K562 (cell line): ENCODE data around the gene DNAJC2. TPM values are rescaled to one million over a fixed set of nuclear protein-coding genes. Genes with fewer than 3 reads are reported as not detected.

ENCODE experiments used
- ATF1 ChIP-seq, 2 experiments: fragments of 450-650 bp in 1 of 2; IDR thresholded peaks; 2 replicates each; pipeline ENCODE4 v1.6.1; 2016; ENCODE audit warnings: missing compliant biosample characterization in 1 of 2, missing genetic modification characterization in 1 of 2
- CBFA2T3 ChIP-seq: fragments of 450-650 bp; IDR thresholded peaks from 2 replicates; pipeline ENCODE4 v1.6.1; 2017
- CREBBP ChIP-seq: IDR thresholded peaks from one replicate; pipeline ENCODE4 v1.6.1; 2012; ENCODE audit warnings: low read depth, mild to moderate bottlenecking, control low read depth, inconsistent platforms, low read length
- CTBP1 ChIP-seq: fragments of 450-650 bp; IDR thresholded peaks from 2 replicates; pipeline ENCODE4 v1.6.1; 2016; ENCODE audit warnings: borderline replicate concordance
- ESRRA ChIP-seq: fragments of 450-650 bp; IDR thresholded peaks from 2 replicates; pipeline ENCODE4 v1.6.1; 2014; ENCODE audit warnings: low read depth, mild to moderate bottlenecking, moderate library complexity, borderline replicate concordance
- ESRRB ChIP-seq: fragments of 250-450 bp; sonication (Bioruptor Pico); IDR thresholded peaks from 2 replicates; pipeline ENCODE4 v1.5.0; 2020; ENCODE audit warnings: mild to moderate bottlenecking, moderate library complexity, borderline replicate concordance
- HNRNPLL ChIP-seq: fragments of 200-400 bp; formaldehyde crosslinking; IDR thresholded peaks from 2 replicates; pipeline ENCODE4 v1.6.1; 2017; ENCODE audit warnings: low read length, low read depth, mild to moderate bottlenecking; ENCODE audit not compliant: poor library complexity, severe bottlenecking
- ILK ChIP-seq: fragments of 450-650 bp; IDR thresholded peaks from 2 replicates; pipeline ENCODE4 v1.6.1; 2016; ENCODE audit warnings: missing genetic modification characterization, low read depth, mild to moderate bottlenecking, missing compliant biosample characterization, moderate library complexity, borderline replicate concordance
- LEF1 ChIP-seq: fragments of 450-650 bp; IDR thresholded peaks from 2 replicates; pipeline ENCODE4 v1.6.1; 2016; ENCODE audit warnings: mild to moderate bottlenecking
- MTA1 ChIP-seq: fragments of 450-650 bp; IDR thresholded peaks from 2 replicates; pipeline ENCODE4 v1.6.1; 2017; ENCODE audit warnings: borderline replicate concordance
- PPARD ChIP-seq: fragments of 250-450 bp; sonication (Bioruptor Pico); IDR thresholded peaks from 2 replicates; pipeline ENCODE4 v1.8.0; 2022; ENCODE audit warnings: inconsistent platforms, mild to moderate bottlenecking, moderate library complexity
- SAFB ChIP-seq: fragments of 200-400 bp; formaldehyde crosslinking; IDR thresholded peaks from 2 replicates; pipeline ENCODE4 v1.6.1; 2017; ENCODE audit warnings: low read depth, low read length, borderline replicate concordance
- SMAD4 ChIP-seq: fragments of 250-450 bp; sonication (Bioruptor Pico); conservative IDR thresholded peaks from 2 replicates; pipeline ENCODE4 v1.8.0; 2021; ENCODE audit warnings: inconsistent platforms, mild to moderate bottlenecking, moderate library complexity
- SRSF9 ChIP-seq: fragments of 200-400 bp; formaldehyde crosslinking; IDR thresholded peaks from 2 replicates; pipeline ENCODE4 v1.6.1; 2017; ENCODE audit warnings: low read depth, low read length, borderline replicate concordance
- TBL1XR1 ChIP-seq, 2 experiments: IDR thresholded peaks; 2 replicates each; pipeline ENCODE4 v1.6.1; 2012; ENCODE audit warnings: improper control_type of control experiment in 2 of 2, low read length in 2 of 2, mild to moderate bottlenecking in 1 of 2
- TOE1 ChIP-seq, 2 experiments: fragments of 450-650 bp in 1 of 2; sonication (generic) in 1 of 2; formaldehyde crosslinking in 1 of 2; IDR thresholded peaks; 2 replicates each; pipeline versions ENCODE4 v1.7.1 to v1.8.0; 2016 to 2022; ENCODE audit warnings: borderline replicate concordance in 2 of 2, mild to moderate bottlenecking in 2 of 2, antibody characterized with exemption in 1 of 2, inconsistent platforms in 1 of 2, low read depth in 1 of 2, missing genetic modification reagents in 1 of 2, moderate library complexity in 1 of 2
- ZNF23 ChIP-seq: fragments of 250-450 bp; sonication (Bioruptor Pico); IDR thresholded peaks from 2 replicates; pipeline ENCODE4 v1.4.0; 2020; ENCODE audit warnings: mild to moderate bottlenecking
- ZNF644 ChIP-seq: fragments of 200-800 bp; sonication (Bioruptor generic); IDR thresholded peaks from 2 replicates; pipeline ENCODE4 v1.6.1; 2016; ENCODE audit warnings: low read depth, missing genetic modification characterization, missing compliant biosample characterization
- ZNF780A ChIP-seq: fragments of 250-450 bp; sonication (Bioruptor Pico); IDR thresholded peaks from 2 replicates; pipeline ENCODE4 v1.5.0; 2021; ENCODE audit warnings: mild to moderate bottlenecking
- polyA plus RNA-seq, 8 experiments: library from polyadenylated mRNA; depleted of rRNA in 4 of 8; stranded (reverse) in 5 of 8; unstranded in 3 of 8; fragments of >200 nt; fragmentation: Nextera tagmentation in 2 of 8; fragmentation: Illumina TruSeq in 1 of 8; extraction: Ambion mirVana in 2 of 8; extraction: Trizol in 1 of 8; gene quantifications; 2 replicates each; pipeline versions ENCODE4 v1.2.1 to v1.2.3, GENCODE V29; 2011 to 2014; ENCODE audit warnings: inconsistent platforms in 1 of 8, missing spikeins in 1 of 8
- total RNA-seq, 7 experiments: library from RNA; depleted of rRNA in 6 of 7; stranded (reverse); fragments of >200 nt in 6 of 7; fragmentation: Illumina TruSeq in 2 of 7; extraction: Trizol in 2 of 7; gene quantifications; 2 replicates each; pipeline versions ENCODE4 v1.2.1 to v1.2.3, GENCODE V29; 2011 to 2021; ENCODE audit warnings: low replicate concordance in 1 of 7
- TF ChIP-seq, protein P1 (sequence below): fragments of 250-450 bp; sonication (Bioruptor Pico); IDR thresholded peaks from 2 replicates; pipeline ENCODE4 v1.4.0; 2020; ENCODE audit warnings: mild to moderate bottlenecking
- TF ChIP-seq, protein P2 (sequence below): fragments of 250-450 bp; sonication (Bioruptor Pico); IDR thresholded peaks from 2 replicates; pipeline ENCODE4 v1.4.0; 2020
- TF ChIP-seq, protein P3 (sequence below): IDR thresholded peaks from 2 replicates; pipeline ENCODE4 v1.6.1; 2011; ENCODE audit not compliant: insufficient read length; ENCODE audit errors: extremely low read depth

Gene DNAJC2
- total and polyA plus RNA-seq, 9 of the 15 experiments (the other 6 are each of a cell fraction or from before 2014, with no cell fraction given): 40.2 to 157 (median 92.1) TPM

DNA sequence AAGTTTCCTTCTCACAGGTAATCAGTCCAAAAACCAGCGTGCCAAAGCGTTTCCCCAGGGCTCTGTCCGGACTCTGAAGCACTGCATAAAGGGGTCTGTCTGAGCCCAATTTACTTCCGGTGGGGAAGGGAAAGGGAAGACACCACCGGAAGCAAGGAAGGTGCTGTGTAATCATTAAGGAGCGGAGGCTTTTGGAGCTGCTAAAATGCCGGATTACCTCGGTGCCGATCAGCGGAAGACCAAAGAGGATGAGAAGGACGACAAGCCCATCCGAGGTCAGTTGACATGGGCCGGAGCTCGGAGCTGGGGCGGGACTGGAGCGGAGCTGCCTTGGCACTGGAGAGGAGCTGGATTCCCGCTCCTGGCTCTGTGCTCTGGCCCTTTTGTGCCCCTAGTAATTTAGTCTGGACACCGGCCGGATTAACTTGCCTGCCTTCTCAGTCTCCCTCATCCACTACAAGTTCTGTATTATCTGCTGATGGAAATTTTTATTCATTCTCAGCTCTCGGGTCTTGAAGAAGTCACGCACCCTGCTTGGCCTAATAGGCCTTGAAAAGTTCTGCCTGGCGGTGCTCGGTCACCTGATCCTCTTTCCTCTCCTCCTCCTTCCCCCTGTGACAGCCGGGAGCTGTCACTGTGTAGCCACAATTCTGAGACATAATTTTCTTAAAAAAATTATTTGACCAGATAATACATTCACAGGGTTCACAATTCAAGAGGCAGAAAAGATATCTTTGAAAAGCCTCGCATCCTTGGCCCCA lies 3.1 kb upstream of the DNAJC2 start, which contains the start of gene PSMC2 (continued):
- TF ChIP-seq TOE1 (IDR thresholded peaks at IDR 0.05; ENCODE audit: borderline replicate concordance) (0 out of 2 replicates have a peak, but pooled peaks have one; percentile 76), TOE1 (CRISPR knock-in tag; IDR thresholded peaks at IDR 0.05; ENCODE audit: borderline replicate concordance, low read depth) (peak; percentile 36; the same call in 1 of the 2 replicates), SRSF9 (no peak), ATF1 (CRISPR knock-in tag; IDR thresholded peaks at IDR 0.05) (no peak), ATF1 (tag; IDR thresholded peaks at IDR 0.05) (peak; percentile 64), SMAD4 (0 out of 2 replicates have a peak, but pooled peaks have one; percentile 59), TBL1XR1 (IDR thresholded peaks at IDR 0.05; ENCODE audit: low read length in 2 of 2) (peak in 1 of 2 experiments; percentile 70; a peak in 2 of 4 replicates), CTBP1 (peak; percentile 48; the same call in 1 of the 2 replicates), HNRNPLL (no peak), ZNF23 (CRISPR knock-in tag) (no peak), ILK (tag) (no peak), ZNF780A (CRISPR knock-in tag) (no peak), LEF1 (0 out of 2 replicates have a peak, but pooled peaks have one; percentile 52), ESRRA (peak; percentile 27; the same call in 1 of the 2 replicates), CBFA2T3 (no peak), PPARD (CRISPR knock-in tag) (no peak), SAFB (no peak), ESRRB (CRISPR knock-in tag) (no peak), MTA1 (no peak), CREBBP (no peak), ZNF644 (tag) (no peak)
- TF ChIP-seq, protein P1, sequence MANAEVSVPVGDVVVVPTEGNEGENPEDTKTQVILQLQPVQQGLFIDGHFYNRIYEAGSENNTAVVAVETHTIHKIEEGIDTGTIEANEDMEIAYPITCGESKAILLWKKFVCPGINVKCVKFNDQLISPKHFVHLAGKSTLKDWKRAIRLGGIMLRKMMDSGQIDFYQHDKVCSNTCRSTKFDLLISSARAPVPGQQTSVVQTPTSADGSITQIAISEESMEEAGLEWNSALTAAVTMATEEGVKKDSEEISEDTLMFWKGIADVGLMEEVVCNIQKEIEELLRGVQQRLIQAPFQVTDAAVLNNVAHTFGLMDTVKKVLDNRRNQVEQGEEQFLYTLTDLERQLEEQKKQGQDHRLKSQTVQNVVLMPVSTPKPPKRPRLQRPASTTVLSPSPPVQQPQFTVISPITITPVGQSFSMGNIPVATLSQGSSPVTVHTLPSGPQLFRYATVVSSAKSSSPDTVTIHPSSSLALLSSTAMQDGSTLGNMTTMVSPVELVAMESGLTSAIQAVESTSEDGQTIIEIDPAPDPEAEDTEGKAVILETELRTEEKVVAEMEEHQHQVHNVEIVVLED (CRISPR knock-in tag): no peak; the same call in 1 of the 2 replicates
- TF ChIP-seq, protein P2, sequence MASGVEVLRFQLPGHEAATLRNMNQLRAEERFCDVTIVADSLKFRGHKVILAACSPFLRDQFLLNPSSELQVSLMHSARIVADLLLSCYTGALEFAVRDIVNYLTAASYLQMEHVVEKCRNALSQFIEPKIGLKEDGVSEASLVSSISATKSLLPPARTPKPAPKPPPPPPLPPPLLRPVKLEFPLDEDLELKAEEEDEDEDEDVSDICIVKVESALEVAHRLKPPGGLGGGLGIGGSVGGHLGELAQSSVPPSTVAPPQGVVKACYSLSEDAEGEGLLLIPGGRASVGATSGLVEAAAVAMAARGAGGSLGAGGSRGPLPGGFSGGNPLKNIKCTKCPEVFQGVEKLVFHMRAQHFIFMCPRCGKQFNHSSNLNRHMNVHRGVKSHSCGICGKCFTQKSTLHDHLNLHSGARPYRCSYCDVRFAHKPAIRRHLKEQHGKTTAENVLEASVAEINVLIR (CRISPR knock-in tag): no peak
- TF ChIP-seq, protein P3, sequence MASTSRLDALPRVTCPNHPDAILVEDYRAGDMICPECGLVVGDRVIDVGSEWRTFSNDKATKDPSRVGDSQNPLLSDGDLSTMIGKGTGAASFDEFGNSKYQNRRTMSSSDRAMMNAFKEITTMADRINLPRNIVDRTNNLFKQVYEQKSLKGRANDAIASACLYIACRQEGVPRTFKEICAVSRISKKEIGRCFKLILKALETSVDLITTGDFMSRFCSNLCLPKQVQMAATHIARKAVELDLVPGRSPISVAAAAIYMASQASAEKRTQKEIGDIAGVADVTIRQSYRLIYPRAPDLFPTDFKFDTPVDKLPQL: no peak
